NCI-H446 (cell line): ENCODE results near the gene ADORA1.

Experiments used
- DNase-seq, 2 experiments: peaks; one replicate each; lab custom pipeline; 2025; lab: John Stamatoyannopoulos, UW

Gene ADORA1

GRCh38 chr1:203127666-203128430 is at the start of gene ADORA1:
TSS of gene ADORA1 (plus strand) at chr1:203127726. CDS start at chr1:203128842, 1,116 bp downstream.
- DNase-seq: peak in 1 of 2 experiments; percentile 54

GRCh38 chr1:203077956-203078355 is 49.6 kb upstream of the ADORA1 start:
- no peak for DNase-seq

GRCh38 chr1:203078478-203078877 is 49.0 kb upstream of the ADORA1 start:
- DNase-seq: no peak

GRCh38 chr1:203080456-203080855 is 47.1 kb upstream of the ADORA1 start:
- no peak for DNase-seq

- no peak for DNase-seq
These were observed 45.9 kb upstream of the ADORA1 start for GRCh38 chr1:203081465-203082230.

GRCh38 chr1:203082231-203082505 is 45.4 kb upstream of the ADORA1 start:
- no peak for DNase-seq

GRCh38 chr1:203082571-203083462 is 44.7 kb upstream of the ADORA1 start:
- no peak for DNase-seq

- DNase-seq: no peak
These were observed 44.0 kb upstream of the ADORA1 start for GRCh38 chr1:203083463-203083921.

- DNase-seq: peak in 1 of 2 experiments; percentile 8
These were observed 42.7 kb upstream of the ADORA1 start for GRCh38 chr1:203084588-203085527.

GRCh38 chr1:203085528-203086406 is 41.8 kb upstream of the ADORA1 start, which contains the start of gene MYOG:
TSS of gene MYOG (minus strand) at chr1:203086012. CDS start at chr1:203085961, 51 bp downstream.
- DNase-seq: no peak

- no peak for DNase-seq
These were observed 40.3 kb upstream of the ADORA1 start for GRCh38 chr1:203086992-203087763.

- no peak for DNase-seq
These were observed 39.1 kb upstream of the ADORA1 start for GRCh38 chr1:203088441-203088840.

GRCh38 chr1:203089001-203089650 is 38.4 kb upstream of the ADORA1 start:
- no peak for DNase-seq

GRCh38 chr1:203089651-203090045 is 37.9 kb upstream of the ADORA1 start:
- no peak for DNase-seq

GRCh38 chr1:203090421-203091198 is 36.9 kb upstream of the ADORA1 start:
- DNase-seq: no peak

- no peak for DNase-seq
These were observed 36.4 kb upstream of the ADORA1 start for GRCh38 chr1:203091199-203091477.

- no peak for DNase-seq
These were observed 35.7 kb upstream of the ADORA1 start for GRCh38 chr1:203091761-203092330.
